Peyer's patch (tissue), 4 donors: ENCODE results near the gene ANKRD11.

Source experiments
- POLR2A ChIP-seq, 2 donors: fragments of 450-650 bp; IDR thresholded peaks; one replicate each; pipeline ENCODE4 v1.5.1; 2017; ENCODE audit warnings: antibody characterized with exemption in 2 of 2, mild to moderate bottlenecking in 2 of 2, moderate library complexity in 2 of 2
- TF ChIP-seq, protein P1 (sequence below), 6 experiments: fragments of 450-650 bp in 4 of 6; fragments of 200-600 bp in 2 of 6; sonication (generic) in 1 of 6; IDR thresholded peaks; one replicate each; pipeline ENCODE4 v1.5.1; 2017 to 2019; ENCODE audit warnings: antibody characterized with exemption in 6 of 6, mild to moderate bottlenecking in 3 of 6, moderate library complexity in 1 of 6

DNA sequence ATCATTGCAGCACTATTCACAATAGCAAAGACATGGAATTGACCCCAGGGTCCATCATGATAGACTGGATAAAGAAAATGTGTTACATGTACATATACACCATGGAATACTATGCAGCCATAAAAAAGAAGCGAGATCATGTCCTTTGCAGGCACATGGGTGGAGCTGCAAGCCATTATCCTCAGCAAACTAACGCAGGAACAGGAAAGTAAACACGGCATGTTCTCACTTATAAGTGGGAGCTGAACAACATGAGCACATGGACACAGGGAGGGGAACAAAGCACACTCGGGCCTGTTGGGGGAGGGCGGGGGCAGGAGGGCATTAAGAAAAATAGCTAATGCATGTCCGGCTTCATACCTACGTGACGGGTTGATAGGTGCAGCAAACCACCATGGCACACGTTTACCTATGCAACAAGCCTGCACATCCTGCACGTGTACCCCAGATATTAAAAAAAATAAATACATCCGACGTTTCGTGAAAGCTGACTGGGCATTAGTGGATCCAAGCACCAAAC lies 243.9 kb downstream of the ANKRD11 start:
- TF ChIP-seq, protein P1, sequence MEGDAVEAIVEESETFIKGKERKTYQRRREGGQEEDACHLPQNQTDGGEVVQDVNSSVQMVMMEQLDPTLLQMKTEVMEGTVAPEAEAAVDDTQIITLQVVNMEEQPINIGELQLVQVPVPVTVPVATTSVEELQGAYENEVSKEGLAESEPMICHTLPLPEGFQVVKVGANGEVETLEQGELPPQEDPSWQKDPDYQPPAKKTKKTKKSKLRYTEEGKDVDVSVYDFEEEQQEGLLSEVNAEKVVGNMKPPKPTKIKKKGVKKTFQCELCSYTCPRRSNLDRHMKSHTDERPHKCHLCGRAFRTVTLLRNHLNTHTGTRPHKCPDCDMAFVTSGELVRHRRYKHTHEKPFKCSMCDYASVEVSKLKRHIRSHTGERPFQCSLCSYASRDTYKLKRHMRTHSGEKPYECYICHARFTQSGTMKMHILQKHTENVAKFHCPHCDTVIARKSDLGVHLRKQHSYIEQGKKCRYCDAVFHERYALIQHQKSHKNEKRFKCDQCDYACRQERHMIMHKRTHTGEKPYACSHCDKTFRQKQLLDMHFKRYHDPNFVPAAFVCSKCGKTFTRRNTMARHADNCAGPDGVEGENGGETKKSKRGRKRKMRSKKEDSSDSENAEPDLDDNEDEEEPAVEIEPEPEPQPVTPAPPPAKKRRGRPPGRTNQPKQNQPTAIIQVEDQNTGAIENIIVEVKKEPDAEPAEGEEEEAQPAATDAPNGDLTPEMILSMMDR (IDR thresholded peaks at IDR 0.05), result no peak
- no peak for TF ChIP-seq POLR2A (IDR thresholded peaks at IDR 0.05)
